ENCODE results near the gene KRT5.

KRT5 gene

DNA sequence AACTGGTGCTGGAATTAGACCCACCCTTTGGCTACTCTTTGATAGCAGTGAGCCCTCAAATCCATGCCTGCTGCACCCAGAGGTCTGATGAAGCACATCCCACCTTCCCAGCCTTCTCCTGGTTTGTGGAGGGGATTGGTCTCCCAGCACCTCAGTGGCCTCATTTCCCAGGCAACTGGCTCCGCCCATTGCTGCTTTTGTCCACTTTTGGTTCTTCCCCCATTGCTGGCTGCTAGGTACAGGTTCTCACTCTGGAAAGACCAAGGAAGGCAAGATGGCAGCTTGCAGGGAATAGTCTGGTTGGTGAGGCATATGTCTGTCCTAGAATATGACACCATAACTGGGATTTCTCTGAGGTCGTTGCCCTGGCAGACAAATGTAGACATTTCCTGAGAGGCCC lies 10.2 kb upstream of the KRT5 start:
- Histone ChIP-seq H3F3A (ENCODE audit: low read depth) (no peaks in the 10 kb centered on the region), H3K4me3 (ENCODE audit: low read length, poor library complexity, severe bottlenecking) (no peak overlapping the region), H3K9me3 (ENCODE audit: insufficient read depth, low read depth, low read length) (no peaks in the 10 kb centered on the region), H3K79me2 (ENCODE audit: insufficient read depth, low read length) (no peaks in the 10 kb centered on the region), H3K27me3 (ENCODE audit: insufficient read depth, low read length, poor library complexity, severe bottlenecking) (no peaks in the 10 kb centered on the region), H3K4me2 (ENCODE audit: low read depth, low read length, poor library complexity, severe bottlenecking) (no peak overlapping the region), H3K9ac (ENCODE audit: low read depth, low read length, poor library complexity, severe bottlenecking) (no peak overlapping the region), H3K4me1 (ENCODE audit: insufficient read depth, low read length, poor library complexity, severe bottlenecking) (peaks cover 7% of the 10 kb centered on the region), H2AFZ (ENCODE audit: low read length) (no peak overlapping the region), H4K20me1 (ENCODE audit: insufficient read depth, low read length, poor library complexity, severe bottlenecking) (no peaks in the 10 kb centered on the region), H3K36me3 (ENCODE audit: insufficient read depth, low read length) (no peaks in the 10 kb centered on the region), H3K9me2 (replicated peaks; ENCODE audit: low read depth, low read length) (no peaks in the 10 kb centered on the region)
- no peak for TF ChIP-seq EZH2phosphoT487 (IDR thresholded peaks at IDR 0.05; ENCODE audit: borderline replicate concordance)
- TF ChIP-seq, protein P1, sequence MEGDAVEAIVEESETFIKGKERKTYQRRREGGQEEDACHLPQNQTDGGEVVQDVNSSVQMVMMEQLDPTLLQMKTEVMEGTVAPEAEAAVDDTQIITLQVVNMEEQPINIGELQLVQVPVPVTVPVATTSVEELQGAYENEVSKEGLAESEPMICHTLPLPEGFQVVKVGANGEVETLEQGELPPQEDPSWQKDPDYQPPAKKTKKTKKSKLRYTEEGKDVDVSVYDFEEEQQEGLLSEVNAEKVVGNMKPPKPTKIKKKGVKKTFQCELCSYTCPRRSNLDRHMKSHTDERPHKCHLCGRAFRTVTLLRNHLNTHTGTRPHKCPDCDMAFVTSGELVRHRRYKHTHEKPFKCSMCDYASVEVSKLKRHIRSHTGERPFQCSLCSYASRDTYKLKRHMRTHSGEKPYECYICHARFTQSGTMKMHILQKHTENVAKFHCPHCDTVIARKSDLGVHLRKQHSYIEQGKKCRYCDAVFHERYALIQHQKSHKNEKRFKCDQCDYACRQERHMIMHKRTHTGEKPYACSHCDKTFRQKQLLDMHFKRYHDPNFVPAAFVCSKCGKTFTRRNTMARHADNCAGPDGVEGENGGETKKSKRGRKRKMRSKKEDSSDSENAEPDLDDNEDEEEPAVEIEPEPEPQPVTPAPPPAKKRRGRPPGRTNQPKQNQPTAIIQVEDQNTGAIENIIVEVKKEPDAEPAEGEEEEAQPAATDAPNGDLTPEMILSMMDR (conservative IDR thresholded peaks at IDR 0.05; ENCODE audit: low read length): no peak

DNA sequence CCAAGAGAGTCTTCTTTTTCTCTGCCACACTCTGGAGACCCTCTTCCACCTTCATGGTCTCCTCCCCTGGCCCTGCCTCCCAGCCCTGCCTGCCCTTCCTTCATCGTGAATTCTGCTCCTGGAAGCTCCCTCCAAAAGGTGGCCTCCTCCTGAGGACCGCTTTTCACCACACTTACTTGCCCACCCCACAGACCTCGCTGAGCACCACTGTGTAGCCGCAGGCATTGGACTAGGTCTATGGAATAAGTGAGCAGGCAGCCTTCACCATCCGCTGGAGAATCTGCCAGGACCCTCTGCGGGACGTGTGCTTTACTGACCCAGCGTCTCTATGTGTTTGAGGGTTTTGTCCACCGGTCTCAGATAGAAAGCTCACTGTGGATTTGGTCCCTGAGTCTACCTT lies 9.7 kb upstream of the KRT5 start:
- Histone ChIP-seq H2AFZ (ENCODE audit: low read length) (no peak overlapping the region), H3K4me2 (ENCODE audit: low read depth, low read length, poor library complexity, severe bottlenecking) (no peak overlapping the region), H3K9me3 (ENCODE audit: insufficient read depth, low read depth, low read length) (no peaks in the 10 kb centered on the region), H4K20me1 (ENCODE audit: insufficient read depth, low read length, poor library complexity, severe bottlenecking) (no peaks in the 10 kb centered on the region), H3K9ac (ENCODE audit: low read depth, low read length, poor library complexity, severe bottlenecking) (no peak overlapping the region), H3K27me3 (ENCODE audit: insufficient read depth, low read length, poor library complexity, severe bottlenecking) (no peaks in the 10 kb centered on the region), H3F3A (ENCODE audit: low read depth) (no peaks in the 10 kb centered on the region), H3K9me2 (replicated peaks; ENCODE audit: low read depth, low read length) (no peaks in the 10 kb centered on the region), H3K79me2 (ENCODE audit: insufficient read depth, low read length) (no peaks in the 10 kb centered on the region), H3K4me3 (ENCODE audit: low read length, poor library complexity, severe bottlenecking) (no peak overlapping the region), H3K4me1 (ENCODE audit: insufficient read depth, low read length, poor library complexity, severe bottlenecking) (peaks cover 7% of the 10 kb centered on the region), H3K36me3 (ENCODE audit: insufficient read depth, low read length) (no peaks in the 10 kb centered on the region)
- TF ChIP-seq, protein P1 (conservative IDR thresholded peaks at IDR 0.05; ENCODE audit: low read length): no peak
- no peak for TF ChIP-seq EZH2phosphoT487 (IDR thresholded peaks at IDR 0.05; ENCODE audit: borderline replicate concordance)

DNA sequence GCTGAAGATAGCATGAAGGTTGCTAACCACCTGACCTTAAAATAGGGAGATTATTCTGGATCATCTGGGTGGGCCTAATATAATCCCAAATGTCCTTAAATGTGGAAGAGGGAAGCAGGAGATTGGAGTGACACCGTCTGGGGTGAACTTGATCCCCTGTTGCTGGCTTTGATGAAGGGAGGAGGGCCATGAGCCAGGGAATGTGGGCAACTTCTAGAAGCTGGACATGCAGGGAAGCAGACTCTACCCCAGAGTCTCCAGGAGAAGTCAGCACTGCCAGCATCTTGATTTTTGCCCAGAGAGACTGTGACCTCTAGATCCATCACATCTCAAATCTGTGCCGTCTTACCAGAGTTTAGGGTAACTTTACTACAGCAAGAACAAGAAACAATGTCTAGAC lies 9.2 kb upstream of the KRT5 start:
- no peaks in the 10 kb centered on the region for H4K20me1 ChIP-seq (ENCODE audit: insufficient read depth, low read length, poor library complexity, severe bottlenecking)
- H3K4me1 ChIP-seq (ENCODE audit: insufficient read depth, low read length, poor library complexity, severe bottlenecking): peaks cover 7% of the 10 kb centered on the region
- H3K36me3 ChIP-seq (ENCODE audit: insufficient read depth, low read length): no peaks in the 10 kb centered on the region
- H3K9me3 ChIP-seq (ENCODE audit: insufficient read depth, low read depth, low read length): no peaks in the 10 kb centered on the region
- no peak overlapping the region for H3K4me3 ChIP-seq (ENCODE audit: low read length, poor library complexity, severe bottlenecking)
- H3F3A ChIP-seq (ENCODE audit: low read depth): no peaks in the 10 kb centered on the region
- no peak overlapping the region for H3K9ac ChIP-seq (ENCODE audit: low read depth, low read length, poor library complexity, severe bottlenecking)
- no peaks in the 10 kb centered on the region for H3K27me3 ChIP-seq (ENCODE audit: insufficient read depth, low read length, poor library complexity, severe bottlenecking)
- TF ChIP-seq, protein P1 (conservative IDR thresholded peaks at IDR 0.05; ENCODE audit: low read length): no peak
- H3K9me2 ChIP-seq (replicated peaks; ENCODE audit: low read depth, low read length): no peaks in the 10 kb centered on the region
- no peak overlapping the region for H3K4me2 ChIP-seq (ENCODE audit: low read depth, low read length, poor library complexity, severe bottlenecking)
- H3K79me2 ChIP-seq (ENCODE audit: insufficient read depth, low read length): no peaks in the 10 kb centered on the region
- no peak overlapping the region for H2AFZ ChIP-seq (ENCODE audit: low read length)

Data from Loucy (cell line).